ENCODE data around the gene RNASE12.

DNA sequence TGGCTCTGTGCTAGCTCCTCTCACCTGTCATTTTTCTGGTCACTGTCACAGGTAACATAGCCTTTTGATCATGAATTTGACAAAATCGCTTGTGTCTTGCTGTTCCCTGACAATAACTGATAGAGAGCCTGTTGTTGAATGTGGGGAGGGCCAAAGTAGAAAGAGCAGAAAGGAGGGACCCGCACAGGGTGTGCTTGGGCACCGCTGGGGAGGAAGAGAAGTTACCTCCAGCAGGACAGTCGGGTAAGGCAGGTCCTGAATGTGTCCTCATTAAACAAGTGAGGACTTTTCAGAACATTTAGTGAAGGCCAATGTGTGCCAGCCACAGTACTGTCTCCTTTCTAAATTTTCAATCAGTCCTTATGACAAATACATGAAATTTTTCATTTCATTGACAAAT lies at the start of gene RNASE12:
- TF ChIP-seq CTCF (conservative IDR thresholded peaks at IDR 0.05) (no peak), ZFX (IDR thresholded peaks at IDR 0.05) (no peak)
